Measurements from ENCODE around the gene PDZD8.

PDZD8 gene

GRCh38 chr10:117334066-117334465, 41.2 kb downstream of the PDZD8 start:
- TF ChIP-seq, protein P1, sequence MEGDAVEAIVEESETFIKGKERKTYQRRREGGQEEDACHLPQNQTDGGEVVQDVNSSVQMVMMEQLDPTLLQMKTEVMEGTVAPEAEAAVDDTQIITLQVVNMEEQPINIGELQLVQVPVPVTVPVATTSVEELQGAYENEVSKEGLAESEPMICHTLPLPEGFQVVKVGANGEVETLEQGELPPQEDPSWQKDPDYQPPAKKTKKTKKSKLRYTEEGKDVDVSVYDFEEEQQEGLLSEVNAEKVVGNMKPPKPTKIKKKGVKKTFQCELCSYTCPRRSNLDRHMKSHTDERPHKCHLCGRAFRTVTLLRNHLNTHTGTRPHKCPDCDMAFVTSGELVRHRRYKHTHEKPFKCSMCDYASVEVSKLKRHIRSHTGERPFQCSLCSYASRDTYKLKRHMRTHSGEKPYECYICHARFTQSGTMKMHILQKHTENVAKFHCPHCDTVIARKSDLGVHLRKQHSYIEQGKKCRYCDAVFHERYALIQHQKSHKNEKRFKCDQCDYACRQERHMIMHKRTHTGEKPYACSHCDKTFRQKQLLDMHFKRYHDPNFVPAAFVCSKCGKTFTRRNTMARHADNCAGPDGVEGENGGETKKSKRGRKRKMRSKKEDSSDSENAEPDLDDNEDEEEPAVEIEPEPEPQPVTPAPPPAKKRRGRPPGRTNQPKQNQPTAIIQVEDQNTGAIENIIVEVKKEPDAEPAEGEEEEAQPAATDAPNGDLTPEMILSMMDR (IDR thresholded peaks at IDR 0.05; ENCODE audit: insufficient read depth, missing control alignments) = no peak
- no peak for DNase-seq (ENCODE audit: insufficient read length, low spot score)

DNA sequence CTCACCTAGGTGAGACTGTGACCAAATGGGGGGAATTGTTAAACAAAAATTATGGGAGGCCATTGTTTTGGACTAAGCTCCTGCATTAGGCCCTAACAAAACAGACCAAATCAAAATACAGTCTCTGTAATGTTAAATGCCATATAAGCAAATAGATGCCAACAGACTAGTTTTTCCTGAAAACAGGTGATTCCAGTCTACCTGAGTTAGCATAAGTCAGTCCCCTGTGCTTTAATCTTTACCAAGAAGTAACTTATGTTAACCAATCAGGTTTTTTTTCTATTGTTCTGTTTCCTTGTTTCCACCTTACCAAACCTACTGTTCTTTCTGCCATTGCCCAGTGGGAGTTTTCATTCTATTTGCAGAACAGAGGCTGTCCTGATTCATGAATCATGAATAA, 48.0 kb downstream of the PDZD8 start:
- DNase-seq (ENCODE audit: insufficient read length, low spot score) (no peak), FAIRE-seq (no peak)
- TF ChIP-seq, protein P1 (IDR thresholded peaks at IDR 0.05; ENCODE audit: insufficient read depth, missing control alignments) = no peak

More at GRCh38 chr10:117334066-117334465, 41.2 kb downstream of the PDZD8 start:
- FAIRE-seq = no peak

DNA sequence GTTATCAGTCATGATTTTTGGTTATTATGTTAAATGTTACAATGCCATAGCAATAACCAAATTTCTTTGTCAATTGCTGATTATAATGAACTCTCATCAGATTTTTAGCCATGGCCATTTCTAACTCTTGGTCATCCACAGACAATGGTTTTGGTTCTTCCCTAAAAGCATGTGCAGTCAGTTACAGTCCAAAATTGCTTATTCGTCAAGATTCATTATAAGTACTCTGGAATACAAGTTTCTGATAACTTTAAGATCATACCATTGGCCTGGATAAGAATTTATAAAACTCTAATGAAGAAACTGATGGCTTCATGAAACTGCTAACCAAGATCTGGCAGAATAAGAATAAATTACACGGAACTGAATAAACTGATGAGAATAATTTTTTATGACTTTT, 50.9 kb downstream of the PDZD8 start:
- FAIRE-seq = no peak
- TF ChIP-seq, protein P1 (IDR thresholded peaks at IDR 0.05; ENCODE audit: insufficient read depth, missing control alignments) = no peak
- no peak for DNase-seq (ENCODE audit: insufficient read length, low spot score)

DNA sequence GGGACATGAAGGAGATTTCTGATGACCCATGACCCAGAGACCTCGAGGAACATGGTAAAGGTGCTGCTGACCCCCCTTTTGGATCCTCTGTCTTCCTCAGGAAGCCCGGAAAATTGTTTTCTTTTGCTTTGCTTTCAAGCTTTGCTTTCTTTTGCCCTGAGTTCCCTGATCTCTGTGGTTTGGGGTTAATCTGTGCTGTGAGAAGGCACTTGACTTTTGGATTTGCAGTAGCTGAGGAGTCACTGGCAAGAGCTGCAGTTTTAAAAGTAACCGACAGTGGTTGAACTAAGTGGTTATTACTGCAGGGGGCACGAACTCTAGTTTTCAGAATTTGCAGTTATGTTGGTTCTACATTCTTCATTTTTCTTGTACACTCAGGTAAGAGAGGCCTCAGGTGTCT, 53.0 kb downstream of the PDZD8 start:
- DNase-seq (ENCODE audit: insufficient read length, low spot score) (no peak), FAIRE-seq (no peak)
- TF ChIP-seq, protein P1 (IDR thresholded peaks at IDR 0.05; ENCODE audit: insufficient read depth, missing control alignments) = no peak

GRCh38 chr10:117320050-117320665, 55.1 kb downstream of the PDZD8 start:
- DNase-seq (ENCODE audit: insufficient read length, low spot score) (no peak), FAIRE-seq (no peak)
- TF ChIP-seq, protein P1 (IDR thresholded peaks at IDR 0.05; ENCODE audit: insufficient read depth, missing control alignments) = peak; percentile 49

DNA sequence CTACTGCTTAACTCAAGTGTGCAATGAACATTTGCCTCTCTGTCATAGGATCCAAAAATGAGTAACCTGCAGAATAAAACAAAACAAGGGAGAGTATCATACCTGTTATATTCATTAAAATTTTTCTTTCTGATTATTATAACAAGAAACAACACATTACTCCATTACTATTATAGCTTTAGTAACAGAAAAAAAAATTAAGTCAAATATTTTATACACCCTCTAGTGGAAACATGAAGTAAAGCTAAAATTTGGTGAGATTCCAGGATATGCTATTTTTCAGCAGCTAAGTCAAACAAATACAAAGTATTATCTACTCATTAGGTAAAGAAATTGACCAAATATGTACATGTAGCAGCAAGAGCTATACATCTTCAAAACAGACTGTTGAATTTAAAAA, 56.3 kb downstream of the PDZD8 start:
- DNase-seq (ENCODE audit: insufficient read length, low spot score) (no peak), FAIRE-seq (no peak)
- TF ChIP-seq, protein P1 (IDR thresholded peaks at IDR 0.05; ENCODE audit: insufficient read depth, missing control alignments) = peak; percentile 12

- FAIRE-seq (no peak), DNase-seq (ENCODE audit: insufficient read length, low spot score) (no peak)
- TF ChIP-seq, protein P1 (IDR thresholded peaks at IDR 0.05; ENCODE audit: insufficient read depth, missing control alignments) = no peak
Measured at GRCh38 chr10:117316701-117317100, 58.5 kb downstream of the PDZD8 start.

All from D721Med (cell line).